GM12878 (cell line): ENCODE results near the gene P2RY11. TPM values are rescaled to one million over a fixed set of nuclear protein-coding genes. Genes with fewer than 3 reads are reported as not detected.

Experiments
- ATAC-seq: fragments of 200-7000 bp; cut with Tn5 transposase; 3 replicates; pipeline ENCODE4 v1.9.1; 2020; ENCODE audit warnings: mild to moderate bottlenecking, moderate library complexity
- BruUV-seq: library from RNA; stranded (reverse); fragments of 400-500 nt; replicated peaks from 2 replicates; lab custom pipeline; 2021; lab: Mats Ljungman, UMichigan
- CTCF ChIA-PET: fragments of 300-600 bp; sonication (Branson Sonifier 250); formaldehyde crosslinking; extraction: SDS; loops from one replicate; lab custom pipeline; 2021; ENCODE audit warnings: inconsistent platforms; lab: Yijun Ruan, JAX
- POLR2A ChIA-PET: fragments of 350-600 bp; formaldehyde crosslinking; extraction: SDS; loops from one replicate; lab custom pipeline; 2021; ENCODE audit warnings: inconsistent platforms; lab: Charles Lee
- RAD21 ChIA-PET: fragments of 300-600 bp; sonication (Branson Sonifier 250); formaldehyde crosslinking; loops from one replicate; lab custom pipeline; 2023; ENCODE audit warnings: antibody characterized with exemption; ENCODE audit not compliant: unreplicated experiment; lab: Charles Lee
- SMC1A ChIA-PET: fragments of 300-600 bp; sonication (Branson Sonifier 250); formaldehyde crosslinking; loops from one replicate; lab custom pipeline; 2023; ENCODE audit not compliant: unreplicated experiment, uncharacterized antibody; lab: Charles Lee
- DNase-seq: peaks from one replicate; pipeline ENCODE4 v3.0.0-alpha.2; 2011; ENCODE audit warnings: low read depth, low spot score
- FAIRE-seq: peaks from 3 replicates; lab custom pipeline; 2011; peaks lifted over from hg19 to GRCh38; lab: Jason Lieb, UNC
- H2AFZ ChIP-seq: 2 replicates; pipeline ENCODE4 v1.6.0; 2011; ENCODE audit warnings: low read depth, low read length, control low read depth; ENCODE audit not compliant: control insufficient read depth
- H3K27ac ChIP-seq: 2 replicates; pipeline ENCODE4 v1.5.1; 2011; ENCODE audit warnings: control low read depth; ENCODE audit not compliant: control insufficient read depth, insufficient read depth
- H3K27me3 ChIP-seq, 2 experiments: replicated peaks in 1 of 2; 2 replicates each; pipeline versions ENCODE4 v1.6.0 to v1.6.1; 2011; ENCODE audit warnings: low read length in 1 of 2; ENCODE audit not compliant: control insufficient read depth in 2 of 2, insufficient read depth in 2 of 2
- H3K36me3 ChIP-seq, 2 experiments: 2 replicates each; pipeline ENCODE4 v1.5.1; 2011; ENCODE audit warnings: low read length in 1 of 2; ENCODE audit not compliant: control insufficient read depth in 2 of 2, insufficient read depth in 2 of 2
- H3K4me1 ChIP-seq: 2 replicates; pipeline ENCODE4 v1.6.1; 2011; ENCODE audit warnings: mild to moderate bottlenecking, low read length, moderate library complexity, mixed read lengths; ENCODE audit not compliant: control insufficient read depth, insufficient read depth
- H3K4me2 ChIP-seq: 2 replicates; pipeline ENCODE4 v1.6.0; 2011; ENCODE audit warnings: control low read depth; ENCODE audit not compliant: control insufficient read depth, insufficient read depth
- H3K4me3 ChIP-seq: fragments of 200-600 bp; sonication (generic); 2 replicates; pipeline ENCODE4 v1.5.1; 2016
- H3K79me2 ChIP-seq: 2 replicates; pipeline ENCODE4 v1.6.0; 2011; ENCODE audit warnings: low read length; ENCODE audit not compliant: control insufficient read depth, insufficient read depth
- H3K9ac ChIP-seq: 2 replicates; pipeline ENCODE4 v1.8.0; 2011; ENCODE audit warnings: low read length, control low read depth, mixed read lengths; ENCODE audit not compliant: control insufficient read depth, insufficient read depth
- H3K9me3 ChIP-seq: replicated peaks from 3 replicates; pipeline ENCODE4 v1.5.1; 2011; ENCODE audit warnings: mild to moderate bottlenecking, low read length; ENCODE audit not compliant: control insufficient read depth, insufficient read depth
- H4K20me1 ChIP-seq: 2 replicates; pipeline ENCODE4 v1.6.0; 2011; ENCODE audit not compliant: control insufficient read depth, insufficient read depth
- E2F4 ChIP-seq: IDR thresholded peaks from 2 replicates; pipeline ENCODE4 v1.6.1; 2012; ENCODE audit warnings: low read depth, low read length, improper control_type of control experiment
- MEF2A ChIP-seq: IDR thresholded peaks from 2 replicates; pipeline ENCODE4 v1.6.1; 2011; ENCODE audit warnings: low read depth, mild to moderate bottlenecking, low read length, moderate library complexity; ENCODE audit not compliant: insufficient read depth
- MLLT1 ChIP-seq: fragments of 450-650 bp; IDR thresholded peaks from 2 replicates; pipeline ENCODE4 v1.6.1; 2016; ENCODE audit warnings: mild to moderate bottlenecking
- SPI1 ChIP-seq: IDR thresholded peaks from 2 replicates; pipeline ENCODE4 v1.6.1; 2011; ENCODE audit warnings: low read depth, mild to moderate bottlenecking, low read length, moderate library complexity, borderline replicate concordance; ENCODE audit not compliant: insufficient read depth
- SUZ12 ChIP-seq: fragments of 200-600 bp; sonication (generic); IDR thresholded peaks from one replicate; pipeline ENCODE4 v1.6.1; 2018; ENCODE audit warnings: antibody characterized with exemption, mild to moderate bottlenecking; ENCODE audit not compliant: unreplicated experiment
- ZNF592 ChIP-seq: fragments of 450-650 bp; IDR thresholded peaks from 2 replicates; pipeline ENCODE4 v1.6.1; 2017; ENCODE audit warnings: mild to moderate bottlenecking, moderate library complexity
- WGBS: methylation state at CpG from one replicate; pipeline ENCODE4 v1.1.6; 2016; ENCODE audit warnings: low lambda C conversion rate; ENCODE audit not compliant: insufficient replicate concordance, insufficient coverage; ENCODE audit errors: missing lambda C conversion rate; 5-methylcytosine and 5-hydroxymethylcytosine counted together
- in situ Hi-C: fragments of 300-500 bp; cut with MboI; formaldehyde crosslinking; loops from 9 replicates; pipeline ENCODE4 v1.14.3; 2018; ENCODE audit warnings: mixed read lengths
- intact Hi-C: fragments of 100-400 bp; cut with micrococcal nuclease; formaldehyde crosslinking; loops from one replicate; pipeline ENCODE4 v1.14.2; 2022; ENCODE audit not compliant: unreplicated experiment
- polyA plus RNA-seq, 11 experiments: library from polyadenylated mRNA; depleted of rRNA in 4 of 11; unstranded in 6 of 11; stranded (reverse) in 5 of 11; fragments of >200 nt; fragmentation: Nextera tagmentation in 4 of 11; fragmentation: Illumina TruSeq in 1 of 11; extraction: Ambion mirVana in 4 of 11; extraction: Trizol in 1 of 11; gene quantifications; 1 replicate in 1 of 11; 2 replicates in 10 of 11; pipeline versions ENCODE4 v1.2.1 to v1.2.3, GENCODE V29; 2011 to 2016; ENCODE audit warnings: inconsistent platforms in 2 of 11, missing spikeins in 2 of 11, low read depth in 1 of 11
- total RNA-seq, 4 experiments: library from RNA; depleted of rRNA in 3 of 4; stranded (reverse); fragments of >200 nt in 3 of 4; fragmentation: Illumina TruSeq in 1 of 4; extraction: Trizol in 1 of 4; gene quantifications; 2 replicates each; pipeline versions ENCODE4 v1.2.1 to v1.2.3, GENCODE V29; 2013 to 2021

The P2RY11 gene
- total and polyA plus RNA-seq, 10 of the 15 experiments (the other 5 are each of a cell fraction or from before 2014, with no cell fraction given): 0.14 to 46.5 (median 7.6) TPM

- TF ChIP-seq ZNF592 (no peak), MEF2A (no peak)
Observed at GRCh38 chr19:10149427-10149826, 37.9 kb downstream of the P2RY11 start (continued).

DNA sequence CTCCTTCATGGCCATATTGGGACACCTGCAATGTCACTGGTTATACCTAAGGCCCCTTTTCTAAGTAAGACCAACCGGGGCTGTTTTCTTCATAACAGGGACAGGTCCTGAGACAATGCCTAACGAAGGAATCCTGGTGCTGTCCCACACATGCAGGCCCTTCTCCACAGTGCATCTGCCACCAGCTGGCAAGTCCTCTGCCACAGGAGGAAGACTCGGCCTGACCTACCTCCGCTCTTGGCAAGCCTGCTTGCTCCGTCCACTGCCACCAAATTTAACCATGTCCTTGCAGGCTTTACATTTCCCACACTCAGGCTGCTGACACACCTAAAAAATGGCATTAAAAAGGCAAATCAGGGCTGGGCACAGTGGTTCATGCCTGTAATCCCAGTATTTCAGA, 40.0 kb downstream of the P2RY11 start:
- Histone ChIP-seq H3K9ac (no peak overlapping the region), H3K79me2 (no peaks in the 10 kb centered on the region), H3K4me2 (no peak overlapping the region), H3K36me3 (peaks cover 48 to 52% of the 10 kb centered on the region in 2 experiments), H4K20me1 (no peaks in the 10 kb centered on the region), H2AFZ (no peak overlapping the region), H3K27me3 (no peaks in the 10 kb centered on the region), H3K27ac (no peak overlapping the region), H3K4me3 (no peak overlapping the region), H3K4me1 (no peaks in the 10 kb centered on the region), H3K9me3 (no peaks in the 10 kb centered on the region)
- ATAC-seq (no peak), DNase-seq (no peak), FAIRE-seq (no peak)
- SMC1A ChIA-PET: no interaction called here
- in situ Hi-C loops: no loop called here
- RAD21 ChIA-PET: no interaction called here
- TSS peak; percentile 42 for BruUV-seq
- WGBS: 94% methylated on average over 5 of the region's 5 CpGs
- intact Hi-C loops: no loop called here
- POLR2A ChIA-PET: no interaction called here
- TF ChIP-seq SPI1 (no peak), SUZ12 (no peak), MLLT1 (no peak), E2F4 (no peak)
- CTCF ChIA-PET: no interaction called here
